Panc1 (cell line): Measurements from ENCODE around the gene ADNP. TPM values are rescaled to one million over a fixed set of nuclear protein-coding genes. Genes with fewer than 3 reads are reported as not detected.

Experiments used
- ATAC-seq: fragments of 200-7000 bp; cut with Tn5 transposase; 2 replicates; pipeline ENCODE4 v1.9.1; 2020; ENCODE audit warnings: mild to moderate bottlenecking, moderate library complexity
- BruUV-seq: library from RNA; stranded (reverse); fragments of 400-500 nt; replicated peaks from 2 replicates; lab custom pipeline; 2021; lab: Mats Ljungman, UMichigan
- CTCF ChIA-PET: fragments of 300-600 bp; sonication (Branson Sonifier 250); formaldehyde crosslinking; loops from one replicate; lab custom pipeline; 2022; ENCODE audit warnings: antibody characterized with exemption; lab: Charles Lee
- POLR2A ChIA-PET: fragments of 300-600 bp; sonication (Branson Sonifier 250); formaldehyde crosslinking; loops from one replicate; lab custom pipeline; 2022; ENCODE audit warnings: antibody characterized with exemption; lab: Charles Lee
- DNase-seq: peaks from one replicate; pipeline ENCODE4 v3.0.0-alpha.2; 2010; ENCODE audit warnings: low read depth, low spot score
- H3K27ac ChIP-seq: 2 replicates; pipeline ENCODE4 v1.5.1; 2011; ENCODE audit warnings: mild to moderate bottlenecking, low read length, inconsistent platforms
- H3K27me3 ChIP-seq: fragments of 200-500 bp; sonication (Bioruptor generic); 2 replicates; pipeline ENCODE4 v1.6.0; 2014; ENCODE audit warnings: low read length, inconsistent platforms; ENCODE audit not compliant: control insufficient read depth, insufficient read depth
- H3K36me3 ChIP-seq: fragments of 200-500 bp; sonication (Bioruptor generic); 2 replicates; pipeline ENCODE4 v1.5.1; 2014; ENCODE audit warnings: inconsistent platforms, mild to moderate bottlenecking, low read length, moderate library complexity; ENCODE audit not compliant: control insufficient read depth, insufficient read depth
- H3K4me1 ChIP-seq: 2 replicates; pipeline ENCODE4 v1.5.1; 2011; ENCODE audit warnings: inconsistent platforms, mild to moderate bottlenecking, low read length, moderate library complexity; ENCODE audit not compliant: control insufficient read depth, insufficient read depth
- H3K4me3 ChIP-seq, 2 experiments: 2 replicates each; pipeline ENCODE4 v1.5.1; 2011 to 2012; ENCODE audit warnings: low read depth in 2 of 2, low read length in 2 of 2, mild to moderate bottlenecking in 2 of 2, inconsistent platforms in 1 of 2, moderate library complexity in 1 of 2
- H3K9me3 ChIP-seq: fragments of 200-500 bp; sonication (Bioruptor generic); 2 replicates; pipeline ENCODE4 v1.5.1; 2014; ENCODE audit warnings: low read depth, mild to moderate bottlenecking, inconsistent platforms, low read length, moderate library complexity; ENCODE audit not compliant: control insufficient read depth, insufficient read depth
- POLR2AphosphoS5 ChIP-seq: IDR thresholded peaks from 2 replicates; pipeline ENCODE4 v1.6.1; 2012; ENCODE audit warnings: mild to moderate bottlenecking, low read depth, low read length, moderate library complexity
- SIN3A ChIP-seq: IDR thresholded peaks from 2 replicates; pipeline ENCODE4 v1.6.1; 2012; ENCODE audit warnings: low read depth, mild to moderate bottlenecking, low read length, moderate library complexity, borderline replicate concordance; ENCODE audit not compliant: insufficient read depth
- TCF7L2 ChIP-seq: IDR thresholded peaks from 2 replicates; pipeline ENCODE4 v1.6.1; 2011; ENCODE audit warnings: mild to moderate bottlenecking, low read depth, low read length, inconsistent platforms
- in situ Hi-C: cut with HindIII; loops from 2 replicates; pipeline ENCODE4 v1.10.0; 2016; ENCODE audit warnings: low sequenced_read_pairs, low pct_unique_long_range_greater_than_20kb
- intact Hi-C: fragments of 100-400 bp; cut with micrococcal nuclease; formaldehyde crosslinking; loops from one replicate; pipeline ENCODE4 v1.10.0; 2022; ENCODE audit not compliant: unreplicated experiment
- total RNA-seq: library from RNA; stranded (reverse); gene quantifications from one replicate; pipeline ENCODE4 v1.2.1, GENCODE V29; 2021; ENCODE audit not compliant: unreplicated experiment
- TF ChIP-seq, protein P1 (sequence below): fragments of 450-650 bp; IDR thresholded peaks from 2 replicates; pipeline ENCODE4 v1.5.1; 2017; ENCODE audit warnings: mild to moderate bottlenecking
- TF ChIP-seq, protein P2 (sequence below), 2 experiments: IDR thresholded peaks; 2 replicates each; pipeline ENCODE4 v1.6.1; 2011 to 2012; ENCODE audit warnings: low read depth in 2 of 2, control low read depth in 1 of 2, low read length in 1 of 2, mild to moderate bottlenecking in 1 of 2, moderate library complexity in 1 of 2; ENCODE audit not compliant: insufficient read depth in 1 of 2

ADNP gene
- total RNA-seq, 1 experiment from 2014 or later, result 65.1 TPM

DNA sequence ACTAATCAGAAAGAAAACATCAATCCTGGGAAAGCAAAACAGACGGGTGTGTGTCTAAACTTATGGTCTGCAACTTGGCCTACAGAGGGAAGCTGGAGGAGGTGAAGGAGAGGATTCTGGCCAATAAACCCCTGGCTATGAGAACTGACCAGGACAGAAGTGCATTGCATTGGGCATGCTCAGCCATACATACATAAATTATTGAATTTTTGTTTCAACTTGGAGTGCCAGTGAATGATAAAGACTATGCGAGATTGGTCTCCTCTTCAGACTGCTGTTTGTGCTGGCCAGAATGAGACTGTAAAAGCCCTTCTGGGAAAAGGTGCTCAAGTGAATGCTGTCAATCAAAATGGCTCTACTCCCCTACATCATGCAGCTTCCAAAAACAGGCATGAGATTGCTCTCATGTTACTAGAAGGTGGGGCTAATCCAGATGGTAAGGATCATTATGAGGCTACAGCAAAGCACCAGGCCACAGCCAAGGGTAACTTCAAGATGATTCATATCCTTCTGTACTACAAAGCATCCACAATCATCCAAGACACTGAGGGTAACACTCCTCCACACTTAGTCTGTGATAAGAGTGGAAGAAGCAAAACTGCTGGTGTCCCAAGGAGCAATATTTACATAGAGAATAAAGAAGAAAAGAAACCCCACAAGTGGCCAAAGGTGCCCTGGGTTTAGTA, 17.4 kb downstream of the ADNP start:
- peak; percentile 73 for ATAC-seq
- H3K27ac ChIP-seq, result no peak overlapping the region
- intact Hi-C loops, result no loop called here

DNA sequence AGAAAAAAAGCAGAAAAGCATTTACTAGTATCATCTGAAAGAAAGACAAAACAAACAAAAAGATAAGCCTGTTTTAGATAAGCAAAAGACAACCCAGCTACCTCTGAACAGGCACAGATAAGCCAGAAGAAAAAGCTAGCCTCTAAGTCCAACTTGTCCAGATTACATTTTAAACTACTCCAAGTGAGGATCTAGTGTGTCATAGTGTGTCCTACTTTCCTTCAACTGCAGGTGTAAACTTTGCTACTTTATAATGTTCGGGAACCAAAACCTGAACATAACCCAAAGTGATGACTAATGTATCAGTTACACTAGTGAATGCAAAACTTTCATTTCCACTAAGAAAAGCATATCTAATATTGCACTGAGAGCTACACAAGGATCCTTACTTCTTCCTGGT, 19.5 kb downstream of the ADNP start:
- H3K27ac ChIP-seq, result no peak overlapping the region
- TF ChIP-seq, protein P1, sequence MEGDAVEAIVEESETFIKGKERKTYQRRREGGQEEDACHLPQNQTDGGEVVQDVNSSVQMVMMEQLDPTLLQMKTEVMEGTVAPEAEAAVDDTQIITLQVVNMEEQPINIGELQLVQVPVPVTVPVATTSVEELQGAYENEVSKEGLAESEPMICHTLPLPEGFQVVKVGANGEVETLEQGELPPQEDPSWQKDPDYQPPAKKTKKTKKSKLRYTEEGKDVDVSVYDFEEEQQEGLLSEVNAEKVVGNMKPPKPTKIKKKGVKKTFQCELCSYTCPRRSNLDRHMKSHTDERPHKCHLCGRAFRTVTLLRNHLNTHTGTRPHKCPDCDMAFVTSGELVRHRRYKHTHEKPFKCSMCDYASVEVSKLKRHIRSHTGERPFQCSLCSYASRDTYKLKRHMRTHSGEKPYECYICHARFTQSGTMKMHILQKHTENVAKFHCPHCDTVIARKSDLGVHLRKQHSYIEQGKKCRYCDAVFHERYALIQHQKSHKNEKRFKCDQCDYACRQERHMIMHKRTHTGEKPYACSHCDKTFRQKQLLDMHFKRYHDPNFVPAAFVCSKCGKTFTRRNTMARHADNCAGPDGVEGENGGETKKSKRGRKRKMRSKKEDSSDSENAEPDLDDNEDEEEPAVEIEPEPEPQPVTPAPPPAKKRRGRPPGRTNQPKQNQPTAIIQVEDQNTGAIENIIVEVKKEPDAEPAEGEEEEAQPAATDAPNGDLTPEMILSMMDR, result no peak
- TF ChIP-seq TCF7L2 (no peak), POLR2AphosphoS5 (no peak), SIN3A (no peak)
- TF ChIP-seq, protein P2, sequence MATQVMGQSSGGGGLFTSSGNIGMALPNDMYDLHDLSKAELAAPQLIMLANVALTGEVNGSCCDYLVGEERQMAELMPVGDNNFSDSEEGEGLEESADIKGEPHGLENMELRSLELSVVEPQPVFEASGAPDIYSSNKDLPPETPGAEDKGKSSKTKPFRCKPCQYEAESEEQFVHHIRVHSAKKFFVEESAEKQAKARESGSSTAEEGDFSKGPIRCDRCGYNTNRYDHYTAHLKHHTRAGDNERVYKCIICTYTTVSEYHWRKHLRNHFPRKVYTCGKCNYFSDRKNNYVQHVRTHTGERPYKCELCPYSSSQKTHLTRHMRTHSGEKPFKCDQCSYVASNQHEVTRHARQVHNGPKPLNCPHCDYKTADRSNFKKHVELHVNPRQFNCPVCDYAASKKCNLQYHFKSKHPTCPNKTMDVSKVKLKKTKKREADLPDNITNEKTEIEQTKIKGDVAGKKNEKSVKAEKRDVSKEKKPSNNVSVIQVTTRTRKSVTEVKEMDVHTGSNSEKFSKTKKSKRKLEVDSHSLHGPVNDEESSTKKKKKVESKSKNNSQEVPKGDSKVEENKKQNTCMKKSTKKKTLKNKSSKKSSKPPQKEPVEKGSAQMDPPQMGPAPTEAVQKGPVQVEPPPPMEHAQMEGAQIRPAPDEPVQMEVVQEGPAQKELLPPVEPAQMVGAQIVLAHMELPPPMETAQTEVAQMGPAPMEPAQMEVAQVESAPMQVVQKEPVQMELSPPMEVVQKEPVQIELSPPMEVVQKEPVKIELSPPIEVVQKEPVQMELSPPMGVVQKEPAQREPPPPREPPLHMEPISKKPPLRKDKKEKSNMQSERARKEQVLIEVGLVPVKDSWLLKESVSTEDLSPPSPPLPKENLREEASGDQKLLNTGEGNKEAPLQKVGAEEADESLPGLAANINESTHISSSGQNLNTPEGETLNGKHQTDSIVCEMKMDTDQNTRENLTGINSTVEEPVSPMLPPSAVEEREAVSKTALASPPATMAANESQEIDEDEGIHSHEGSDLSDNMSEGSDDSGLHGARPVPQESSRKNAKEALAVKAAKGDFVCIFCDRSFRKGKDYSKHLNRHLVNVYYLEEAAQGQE (IDR thresholded peaks at IDR 0.05; ENCODE audit: insufficient read depth in 1 of 2, low read depth in 2 of 2, low read length in 1 of 2), result no peak
- ChIA-PET CTCF (no interaction called here), POLR2A (interaction anchor here (0.6 to 0.7 kb wide), 2 partner anchors 74 to 124 kb away, joined by 4 to 5 read pairs; no protein-coding TSS in a partner anchor)
- H3K27me3 ChIP-seq, result no peaks in the 10 kb centered on the region
- DNase-seq (no peak), ATAC-seq (no peak)
- no peak overlapping the region for H3K4me3 ChIP-seq
- H3K9me3 ChIP-seq, result no peaks in the 10 kb centered on the region
- BruUV-seq, result no TSS peak
- peaks cover 8% of the 10 kb centered on the region; the same call in 1 of the 2 replicates for H3K36me3 ChIP-seq
- H3K4me1 ChIP-seq, result peaks cover 28% of the 10 kb centered on the region
- intact Hi-C loops (no loop called here), in situ Hi-C loops (no loop called here)

More for the DNA sequence above, 17.4 kb downstream of the ADNP start:
- H3K4me3 ChIP-seq, result no peak overlapping the region
- BruUV-seq, result no TSS peak
- peaks cover 16% of the 10 kb centered on the region; the same call in 1 of the 2 replicates for H3K36me3 ChIP-seq
- POLR2A ChIA-PET, result no interaction called here
- H3K9me3 ChIP-seq, result no peaks in the 10 kb centered on the region
- in situ Hi-C loops, result no loop called here
- TF ChIP-seq POLR2AphosphoS5 (no peak), TCF7L2 (no peak), SIN3A (no peak)
- TF ChIP-seq, protein P1, result no peak
- TF ChIP-seq, protein P2 (IDR thresholded peaks at IDR 0.05; ENCODE audit: insufficient read depth in 1 of 2, low read depth in 2 of 2, low read length in 1 of 2), result no peak
- DNase-seq, result no peak
- peaks cover 44% of the 10 kb centered on the region for H3K4me1 ChIP-seq
- CTCF ChIA-PET, result no interaction called here
- no peaks in the 10 kb centered on the region for H3K27me3 ChIP-seq
